Activated CD4-positive, CD25-positive, alpha-beta regulatory T cell (primary cell): ENCODE measurements around the gene MRPL37.
"Not testable (repeated sequence)": the region's sequence is repeated elsewhere in the genome, so short reads cannot be mapped to it uniquely, and the experiment has no call there.

Source experiments
- DNase-seq, 4 experiments: peaks; one replicate each; lab custom pipeline; 2025; lab: John Stamatoyannopoulos, UW

MRPL37 gene

GRCh38 chr1:54199765-54200518, at the start of gene MRPL37, which contains the start of gene CYB5RL:
Gene MRPL37, plus strand, starts transcription at chr1:54200167. Its CDS starts 77 bp downstream, at chr1:54200244.
Gene CYB5RL, minus strand, starts transcription at chr1:54200030. Its CDS starts 4,414 bp downstream, at chr1:54195616.
- peak; percentile 74 to 81 (median 76) for DNase-seq

- no peak for DNase-seq
Observed at GRCh38 chr1:54151013-54151412, 49.0 kb upstream of the MRPL37 start.

- no peak for DNase-seq
Observed at GRCh38 chr1:54152696-54153095, 47.3 kb upstream of the MRPL37 start, which contains the start of gene CDCP2. Gene CDCP2, minus strand, starts transcription at chr1:54153000. Its CDS starts 78 bp downstream, at chr1:54152922.

- DNase-seq: no peak
Observed at GRCh38 chr1:54153535-54154439, 46.2 kb upstream of the MRPL37 start.

GRCh38 chr1:54156201-54156600, 43.8 kb upstream of the MRPL37 start:
- DNase-seq: no peak

GRCh38 chr1:54156986-54157385, 43.0 kb upstream of the MRPL37 start:
- no peak for DNase-seq

- DNase-seq: no peak
Observed at GRCh38 chr1:54157401-54157800, 42.6 kb upstream of the MRPL37 start.

GRCh38 chr1:54158071-54158470, 41.9 kb upstream of the MRPL37 start:
- DNase-seq: no peak

GRCh38 chr1:54159733-54160316, 40.1 kb upstream of the MRPL37 start:
- DNase-seq: no peak

- DNase-seq: no peak
Observed at GRCh38 chr1:54160351-54160750, 39.6 kb upstream of the MRPL37 start.

GRCh38 chr1:54161495-54162168, 38.3 kb upstream of the MRPL37 start:
- no peak for DNase-seq

GRCh38 chr1:54163051-54163450, 36.9 kb upstream of the MRPL37 start:
- DNase-seq: no peak

- no peak for DNase-seq
Observed at GRCh38 chr1:54163573-54163972, 36.4 kb upstream of the MRPL37 start.

- no peak for DNase-seq
Observed at GRCh38 chr1:54165146-54165545, 34.8 kb upstream of the MRPL37 start.

- DNase-seq: not testable (repeated sequence)
Observed at GRCh38 chr1:54166357-54166756, 33.6 kb upstream of the MRPL37 start.

GRCh38 chr1:54167422-54168139, 32.4 kb upstream of the MRPL37 start:
- no peak for DNase-seq

GRCh38 chr1:54168206-54168965, 31.6 kb upstream of the MRPL37 start:
- no peak for DNase-seq

- DNase-seq: no peak
Observed at GRCh38 chr1:54169068-54169467, 30.9 kb upstream of the MRPL37 start.

- no peak for DNase-seq
Observed at GRCh38 chr1:54171016-54171415, 29.0 kb upstream of the MRPL37 start.

- no peak for DNase-seq
Observed at GRCh38 chr1:54171606-54172005, 28.4 kb upstream of the MRPL37 start.
